GM12878 (cell line): ENCODE results near the gene MYB. TPM values are rescaled to one million over a fixed set of nuclear protein-coding genes. Genes with fewer than 3 reads are reported as not detected.

ENCODE experiments used
- microRNA-seq: library from miRNA; unstranded; fragments of <30 nt; microRNA quantifications from one replicate; pipeline ENCODE4, GENCODE V29; 2018
- polyA plus RNA-seq, 11 experiments: library from polyadenylated mRNA; depleted of rRNA in 4 of 11; unstranded in 6 of 11; stranded (reverse) in 5 of 11; fragments of >200 nt; fragmentation: Nextera tagmentation in 4 of 11; fragmentation: Illumina TruSeq in 1 of 11; extraction: Ambion mirVana in 4 of 11; extraction: Trizol in 1 of 11; gene quantifications; 1 replicate in 1 of 11; 2 replicates in 10 of 11; pipeline versions ENCODE4 v1.2.1 to v1.2.3, GENCODE V29; 2011 to 2016; ENCODE audit warnings: inconsistent platforms in 2 of 11, missing spikeins in 2 of 11, low read depth in 1 of 11
- small RNA-seq: library from RNA; depleted of rRNA; stranded (forward); fragments of <200 nt; gene quantifications from one replicate; pipeline ENCODE3, GENCODE V24; 2014
- total RNA-seq, 4 experiments: library from RNA; depleted of rRNA in 3 of 4; stranded (reverse); fragments of >200 nt in 3 of 4; fragmentation: Illumina TruSeq in 1 of 4; extraction: Trizol in 1 of 4; gene quantifications; 2 replicates each; pipeline versions ENCODE4 v1.2.1 to v1.2.3, GENCODE V29; 2013 to 2021
- TF ChIP-seq, protein P1 (sequence below): fragments of 450-650 bp; formaldehyde crosslinking; IDR thresholded peaks from 2 replicates; pipeline ENCODE4 v1.4.0; 2020; ENCODE audit warnings: mild to moderate bottlenecking, moderate library complexity

Gene MYB
- total and polyA plus RNA-seq, 10 of the 15 experiments (the other 5 are each of a cell fraction or from before 2014, with no cell fraction given) = 7.0 to 29.8 (median 21.5) TPM

- TF ChIP-seq, protein P1, sequence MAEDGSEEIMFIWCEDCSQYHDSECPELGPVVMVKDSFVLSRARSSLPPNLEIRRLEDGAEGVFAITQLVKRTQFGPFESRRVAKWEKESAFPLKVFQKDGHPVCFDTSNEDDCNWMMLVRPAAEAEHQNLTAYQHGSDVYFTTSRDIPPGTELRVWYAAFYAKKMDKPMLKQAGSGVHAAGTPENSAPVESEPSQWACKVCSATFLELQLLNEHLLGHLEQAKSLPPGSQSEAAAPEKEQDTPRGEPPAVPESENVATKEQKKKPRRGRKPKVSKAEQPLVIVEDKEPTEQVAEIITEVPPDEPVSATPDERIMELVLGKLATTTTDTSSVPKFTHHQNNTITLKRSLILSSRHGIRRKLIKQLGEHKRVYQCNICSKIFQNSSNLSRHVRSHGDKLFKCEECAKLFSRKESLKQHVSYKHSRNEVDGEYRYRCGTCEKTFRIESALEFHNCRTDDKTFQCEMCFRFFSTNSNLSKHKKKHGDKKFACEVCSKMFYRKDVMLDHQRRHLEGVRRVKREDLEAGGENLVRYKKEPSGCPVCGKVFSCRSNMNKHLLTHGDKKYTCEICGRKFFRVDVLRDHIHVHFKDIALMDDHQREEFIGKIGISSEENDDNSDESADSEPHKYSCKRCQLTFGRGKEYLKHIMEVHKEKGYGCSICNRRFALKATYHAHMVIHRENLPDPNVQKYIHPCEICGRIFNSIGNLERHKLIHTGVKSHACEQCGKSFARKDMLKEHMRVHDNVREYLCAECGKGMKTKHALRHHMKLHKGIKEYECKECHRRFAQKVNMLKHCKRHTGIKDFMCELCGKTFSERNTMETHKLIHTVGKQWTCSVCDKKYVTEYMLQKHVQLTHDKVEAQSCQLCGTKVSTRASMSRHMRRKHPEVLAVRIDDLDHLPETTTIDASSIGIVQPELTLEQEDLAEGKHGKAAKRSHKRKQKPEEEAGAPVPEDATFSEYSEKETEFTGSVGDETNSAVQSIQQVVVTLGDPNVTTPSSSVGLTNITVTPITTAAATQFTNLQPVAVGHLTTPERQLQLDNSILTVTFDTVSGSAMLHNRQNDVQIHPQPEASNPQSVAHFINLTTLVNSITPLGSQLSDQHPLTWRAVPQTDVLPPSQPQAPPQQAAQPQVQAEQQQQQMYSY (CRISPR knock-in tag) = no peak
Measured at GRCh38 chr6:135268740-135269139, 87.6 kb downstream of the MYB start (continued).

Small RNA genes within 50 kb of the gene (microRNA-seq; reads per million reads assigned to microRNA genes)
- gene MIR548A2 = not detected

Small RNA genes within 50 kb of the gene (small RNA-seq; reads per million reads assigned to genes)
- not detected for gene MIR548A2

Other genes starting within 250 kb of the MYB start
- gene ALDH8A1, start 231.2 kb upstream of the MYB start, total RNA-seq (2014; rRNA removed) = 0.82 and 1.8 TPM in 2 replicates
- 0.13 and 0.37 TPM in 2 replicates for gene ALDH8A1, start 231.2 kb upstream of the MYB start, total RNA-seq (2014; rRNA removed; fragmentation: Illumina TruSeq; extraction: Trizol)
- 0.66 and 0.97 TPM in 2 replicates for gene ALDH8A1, start 231.2 kb upstream of the MYB start, total RNA-seq (2021)
- gene ALDH8A1, start 231.2 kb upstream of the MYB start, polyA plus RNA-seq (2011; rRNA removed) = 0.73 and 1.2 TPM in 2 replicates
- gene ALDH8A1, start 231.2 kb upstream of the MYB start, polyA plus RNA-seq (2014; fragmentation: Illumina TruSeq; extraction: Trizol) = 0.62 TPM in 1 of 2 replicates, not detected in the other
- not detected for gene ALDH8A1, start 231.2 kb upstream of the MYB start, polyA plus RNA-seq (2014; fragmentation: Nextera tagmentation; extraction: Ambion mirVana)
- 0.18 and 1.5 TPM in 2 replicates for gene ALDH8A1, start 231.2 kb upstream of the MYB start, polyA plus RNA-seq (2014; rRNA removed)
- gene ALDH8A1, start 231.2 kb upstream of the MYB start, polyA plus RNA-seq (2016; fragmentation: Nextera tagmentation; extraction: Ambion mirVana) = under 1 TPM in 1 of 2 experiments, not detected in 1; 0.15 TPM
- 67.9 and 90.2 TPM in 2 replicates for gene HBS1L, start 126.5 kb upstream of the MYB start, total RNA-seq (2014; rRNA removed)
- 85.9 and 93.6 TPM in 2 replicates for gene HBS1L, start 126.5 kb upstream of the MYB start, total RNA-seq (2014; rRNA removed; fragmentation: Illumina TruSeq; extraction: Trizol)
- gene HBS1L, start 126.5 kb upstream of the MYB start, total RNA-seq (2021) = 68.1 and 79.1 TPM in 2 replicates
- 106 and 146 TPM in 2 replicates for gene HBS1L, start 126.5 kb upstream of the MYB start, polyA plus RNA-seq (2011; rRNA removed)
- gene HBS1L, start 126.5 kb upstream of the MYB start, polyA plus RNA-seq (2014; fragmentation: Illumina TruSeq; extraction: Trizol) = 74.0 and 96.1 TPM in 2 replicates
- 10 to 100 TPM; 58.7 to 83.6 TPM for gene HBS1L, start 126.5 kb upstream of the MYB start, polyA plus RNA-seq (2014; fragmentation: Nextera tagmentation; extraction: Ambion mirVana)
- gene HBS1L, start 126.5 kb upstream of the MYB start, polyA plus RNA-seq (2014; rRNA removed) = 53.4 and 71.1 TPM in 2 replicates
- gene HBS1L, start 126.5 kb upstream of the MYB start, polyA plus RNA-seq (2016; fragmentation: Nextera tagmentation; extraction: Ambion mirVana) = 100 to 1,000 TPM; 132 to 142 TPM